ENCODE results near the gene TMED5. TPM values are rescaled to one million over a fixed set of nuclear protein-coding genes. Genes with fewer than 3 reads are reported as not detected.

Gene TMED5
- total RNA-seq, 1 donor = 50.3 TPM

DNA sequence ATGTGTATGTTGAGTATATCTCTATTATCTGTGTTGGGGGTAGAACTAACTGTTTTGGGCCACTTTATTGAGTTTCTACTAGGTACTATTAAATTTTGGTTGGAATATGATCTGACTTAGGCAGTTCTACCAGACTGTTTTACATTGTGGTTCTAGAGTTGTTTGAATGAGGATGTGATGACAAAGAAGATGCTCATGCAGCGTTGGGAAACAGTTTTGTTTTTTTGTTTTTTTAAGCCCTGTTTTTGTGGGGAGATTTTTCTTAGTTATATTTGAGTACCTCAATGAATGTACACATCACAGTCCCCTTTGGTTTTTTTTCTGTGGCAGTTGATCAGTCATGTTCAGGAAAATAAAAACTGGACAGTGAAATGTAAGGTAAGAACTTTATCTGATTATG is 40.1 kb downstream of the TMED5 start:
- H3K36me3 ChIP-seq (ENCODE audit: insufficient read depth, low read length) = peaks cover 10% of the 10 kb centered on the region
- H3K79me2 ChIP-seq (ENCODE audit: insufficient read depth, low read length) = no peaks in the 10 kb centered on the region
- no peak overlapping the region for H2AFZ ChIP-seq (ENCODE audit: low read length)
- no peak overlapping the region for H3K4me3 ChIP-seq (ENCODE audit: insufficient read depth, low read length)
- no peak overlapping the region for H3K4me2 ChIP-seq (ENCODE audit: insufficient read depth, low read length)
- peak; percentile 18 for DNase-seq (ENCODE audit: insufficient read length, low spot score, missing footprints)
- TF ChIP-seq CTCF (IDR thresholded peaks at IDR 0.05; ENCODE audit: extremely low read depth, low read depth, low read length) = no peak
- H3K27ac ChIP-seq (ENCODE audit: low read depth, low read length) = no peak overlapping the region
- no peaks in the 10 kb centered on the region for H3K27me3 ChIP-seq (ENCODE audit: insufficient read depth, low read length)
- no peaks in the 10 kb centered on the region for H3K4me1 ChIP-seq (ENCODE audit: insufficient read depth, low read length)
- H3K9me3 ChIP-seq (ENCODE audit: low read depth, low read length) = no peaks in the 10 kb centered on the region
- H4K20me1 ChIP-seq (ENCODE audit: insufficient read depth, low read length) = no peaks in the 10 kb centered on the region

DNA sequence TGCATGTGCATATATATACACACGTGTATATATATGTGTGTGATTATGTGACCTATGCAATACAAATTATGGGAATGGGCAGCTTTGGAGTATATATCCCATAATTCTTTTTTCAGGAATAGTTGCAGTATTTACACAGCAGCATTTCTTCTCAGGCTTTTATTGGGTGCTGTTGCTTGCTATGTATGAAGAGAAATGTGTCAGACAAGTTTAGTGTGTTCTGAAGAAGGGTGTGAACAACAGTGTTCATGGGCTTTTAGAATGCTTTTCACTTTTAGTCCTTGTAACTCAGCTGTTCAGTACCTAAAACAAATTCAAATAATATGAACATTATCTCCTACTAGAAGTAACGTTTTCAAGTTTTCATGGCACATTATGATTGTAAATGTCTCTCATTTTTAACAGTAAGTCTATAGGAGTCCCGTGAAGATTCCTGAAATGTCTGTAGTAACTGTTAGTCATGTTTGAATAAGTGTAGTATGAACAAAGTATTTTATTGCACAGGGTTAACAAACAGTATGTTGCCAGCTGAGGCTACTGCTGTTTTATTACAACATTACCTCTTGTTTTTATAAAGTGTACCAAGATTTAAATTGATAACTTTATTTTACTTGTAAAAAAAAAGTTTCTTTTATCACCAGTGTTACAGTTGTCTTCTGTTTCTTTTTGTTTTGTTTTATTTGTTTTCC is 42.5 kb downstream of the TMED5 start:
- no peaks in the 10 kb centered on the region for H3K79me2 ChIP-seq (ENCODE audit: insufficient read depth, low read length)
- H3K4me2 ChIP-seq (ENCODE audit: insufficient read depth, low read length) = no peak overlapping the region
- no peaks in the 10 kb centered on the region for H4K20me1 ChIP-seq (ENCODE audit: insufficient read depth, low read length)
- no peak for DNase-seq (ENCODE audit: insufficient read length, low spot score, missing footprints)
- H3K4me1 ChIP-seq (ENCODE audit: insufficient read depth, low read length) = no peaks in the 10 kb centered on the region
- no peak overlapping the region for H3K27ac ChIP-seq (ENCODE audit: low read depth, low read length)
- H3K9me3 ChIP-seq (ENCODE audit: low read depth, low read length) = no peaks in the 10 kb centered on the region
- no peak for TF ChIP-seq CTCF (IDR thresholded peaks at IDR 0.05; ENCODE audit: extremely low read depth, low read depth, low read length)
- H2AFZ ChIP-seq (ENCODE audit: low read length) = no peak overlapping the region
- H3K27me3 ChIP-seq (ENCODE audit: insufficient read depth, low read length) = no peaks in the 10 kb centered on the region
- peaks cover 18% of the 10 kb centered on the region for H3K36me3 ChIP-seq (ENCODE audit: insufficient read depth, low read length)
- H3K4me3 ChIP-seq (ENCODE audit: insufficient read depth, low read length) = no peak overlapping the region

- Histone ChIP-seq H3K4me3 (ENCODE audit: insufficient read depth, low read length) (no peak overlapping the region), H3K27ac (ENCODE audit: low read depth, low read length) (no peak overlapping the region), H3K27me3 (ENCODE audit: insufficient read depth, low read length) (no peaks in the 10 kb centered on the region), H3K9me3 (ENCODE audit: low read depth, low read length) (no peaks in the 10 kb centered on the region), H3K36me3 (ENCODE audit: insufficient read depth, low read length) (peaks cover 18% of the 10 kb centered on the region), H3K4me2 (ENCODE audit: insufficient read depth, low read length) (no peak overlapping the region), H3K79me2 (ENCODE audit: insufficient read depth, low read length) (no peaks in the 10 kb centered on the region), H2AFZ (ENCODE audit: low read length) (no peak overlapping the region), H3K4me1 (ENCODE audit: insufficient read depth, low read length) (no peaks in the 10 kb centered on the region), H4K20me1 (ENCODE audit: insufficient read depth, low read length) (no peaks in the 10 kb centered on the region)
- no peak for DNase-seq (ENCODE audit: insufficient read length, low spot score, missing footprints)
- no peak for TF ChIP-seq CTCF (IDR thresholded peaks at IDR 0.05; ENCODE audit: extremely low read depth, low read depth, low read length)
Observed at GRCh38 chr1:93136445-93136844, 43.8 kb downstream of the TMED5 start.

DNA sequence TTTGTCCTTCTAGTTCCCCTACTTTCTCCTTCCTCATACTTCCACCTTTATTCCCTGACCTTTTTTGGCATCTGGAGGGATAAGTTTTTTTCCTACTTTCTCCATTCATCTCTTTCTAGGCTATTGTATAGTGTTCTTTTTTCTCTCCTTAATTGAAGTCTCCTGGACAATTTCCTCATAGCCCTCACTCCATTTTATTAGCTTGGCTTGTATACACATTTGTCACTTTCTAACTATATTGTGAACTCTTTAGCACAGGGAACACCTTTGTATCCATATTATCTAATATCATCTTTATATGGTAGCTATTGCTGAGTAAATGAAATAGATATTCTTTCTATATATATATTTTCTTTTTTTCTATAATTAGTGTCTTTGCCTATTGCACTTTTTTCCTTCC is 47.6 kb downstream of the TMED5 start:
- TF ChIP-seq CTCF (IDR thresholded peaks at IDR 0.05; ENCODE audit: extremely low read depth, low read depth, low read length) = no peak
- Histone ChIP-seq H3K27ac (ENCODE audit: low read depth, low read length) (no peak overlapping the region), H3K9me3 (ENCODE audit: low read depth, low read length) (no peaks in the 10 kb centered on the region), H3K4me2 (ENCODE audit: insufficient read depth, low read length) (no peak overlapping the region), H3K36me3 (ENCODE audit: insufficient read depth, low read length) (peaks cover 18% of the 10 kb centered on the region), H3K79me2 (ENCODE audit: insufficient read depth, low read length) (no peaks in the 10 kb centered on the region), H3K27me3 (ENCODE audit: insufficient read depth, low read length) (no peaks in the 10 kb centered on the region), H3K4me3 (ENCODE audit: insufficient read depth, low read length) (no peak overlapping the region), H2AFZ (ENCODE audit: low read length) (no peak overlapping the region), H4K20me1 (ENCODE audit: insufficient read depth, low read length) (no peaks in the 10 kb centered on the region), H3K4me1 (ENCODE audit: insufficient read depth, low read length) (no peaks in the 10 kb centered on the region)
- DNase-seq (ENCODE audit: insufficient read length, low spot score, missing footprints) = no peak
